ENCODE data around the gene STAC.

DNA sequence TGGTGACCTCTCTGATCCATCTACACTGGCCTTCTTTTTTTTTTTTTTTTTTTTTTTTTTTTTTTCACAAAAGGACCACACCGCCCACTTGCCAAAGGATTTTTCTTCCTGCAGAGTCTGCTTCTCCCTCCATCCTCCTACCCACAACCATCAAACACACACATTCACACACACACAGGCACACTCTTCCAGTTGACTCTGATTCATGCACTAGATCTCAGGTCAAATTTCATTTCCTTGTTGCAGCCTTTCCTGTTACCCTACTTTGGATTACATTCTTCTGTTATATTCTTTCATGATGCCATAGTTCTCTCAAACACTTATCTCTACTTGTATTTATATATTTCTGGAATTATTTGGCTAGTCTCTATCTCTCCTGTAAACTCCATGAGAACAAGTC lies 133.9 kb downstream of the STAC start:
- no peak for TF ChIP-seq MYC (IDR thresholded peaks at IDR 0.05; ENCODE audit: low read depth, low read length)
- TF ChIP-seq, protein P1, sequence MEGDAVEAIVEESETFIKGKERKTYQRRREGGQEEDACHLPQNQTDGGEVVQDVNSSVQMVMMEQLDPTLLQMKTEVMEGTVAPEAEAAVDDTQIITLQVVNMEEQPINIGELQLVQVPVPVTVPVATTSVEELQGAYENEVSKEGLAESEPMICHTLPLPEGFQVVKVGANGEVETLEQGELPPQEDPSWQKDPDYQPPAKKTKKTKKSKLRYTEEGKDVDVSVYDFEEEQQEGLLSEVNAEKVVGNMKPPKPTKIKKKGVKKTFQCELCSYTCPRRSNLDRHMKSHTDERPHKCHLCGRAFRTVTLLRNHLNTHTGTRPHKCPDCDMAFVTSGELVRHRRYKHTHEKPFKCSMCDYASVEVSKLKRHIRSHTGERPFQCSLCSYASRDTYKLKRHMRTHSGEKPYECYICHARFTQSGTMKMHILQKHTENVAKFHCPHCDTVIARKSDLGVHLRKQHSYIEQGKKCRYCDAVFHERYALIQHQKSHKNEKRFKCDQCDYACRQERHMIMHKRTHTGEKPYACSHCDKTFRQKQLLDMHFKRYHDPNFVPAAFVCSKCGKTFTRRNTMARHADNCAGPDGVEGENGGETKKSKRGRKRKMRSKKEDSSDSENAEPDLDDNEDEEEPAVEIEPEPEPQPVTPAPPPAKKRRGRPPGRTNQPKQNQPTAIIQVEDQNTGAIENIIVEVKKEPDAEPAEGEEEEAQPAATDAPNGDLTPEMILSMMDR (IDR thresholded peaks at IDR 0.05; ENCODE audit: extremely low read depth in 1 of 2, insufficient read depth in 1 of 2, low read depth in 1 of 2, low read length in 2 of 2), result no peak
- TF ChIP-seq POLR2AphosphoS5 (IDR thresholded peaks at IDR 0.05; ENCODE audit: insufficient read depth, low read depth, low read length), result no peak
- TF ChIP-seq FOS (IDR thresholded peaks at IDR 0.05; ENCODE audit: borderline replicate concordance, insufficient read depth, low read length), result no peak
- TF ChIP-seq POLR2A (IDR thresholded peaks at IDR 0.05; ENCODE audit: low read depth, low read length), result no peak
- TF ChIP-seq, protein P2, sequence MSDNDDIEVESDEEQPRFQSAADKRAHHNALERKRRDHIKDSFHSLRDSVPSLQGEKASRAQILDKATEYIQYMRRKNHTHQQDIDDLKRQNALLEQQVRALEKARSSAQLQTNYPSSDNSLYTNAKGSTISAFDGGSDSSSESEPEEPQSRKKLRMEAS (IDR thresholded peaks at IDR 0.05; ENCODE audit: insufficient read depth, insufficient read length), result no peak

Measured in endothelial cell of umbilical vein (primary cell).